ENCODE results near the gene GRAMD1C. TPM values are rescaled to one million over a fixed set of nuclear protein-coding genes. Genes with fewer than 3 reads are reported as not detected.

The GRAMD1C gene
- total and polyA plus RNA-seq, 2 donors (not counting 3 experiments of a cell fraction or from before 2014, with no cell fraction given): 7.0 to 24.0 TPM

GRCh38 chr3:113828600-113828999 is 10.0 kb upstream of the GRAMD1C start:
- intact Hi-C loops (cut with micrococcal nuclease): no loop called here
- TF ChIP-seq MYC (IDR thresholded peaks at IDR 0.05; ENCODE audit: low read depth, low read length) (no peak), GATA2 (IDR thresholded peaks at IDR 0.05; ENCODE audit: insufficient read depth, insufficient read length, low read depth, low read length) (no peak), EZH2 (IDR thresholded peaks at IDR 0.05; ENCODE audit: borderline replicate concordance, low read depth, low read length, severe bottlenecking) (no peak), POLR2A (IDR thresholded peaks at IDR 0.05; ENCODE audit: low read depth, low read length) (no peak), JUN (IDR thresholded peaks at IDR 0.05; ENCODE audit: borderline replicate concordance, insufficient read depth, insufficient read length, low read depth) (no peak), MAX (IDR thresholded peaks at IDR 0.05; ENCODE audit: insufficient read depth, insufficient read length) (no peak), CTCF (IDR thresholded peaks at IDR 0.05; ENCODE audit: extremely low read depth in 1 of 2, insufficient read depth in 1 of 2, low read depth in 1 of 2, low read length in 2 of 2) (no peak)
- FAIRE-seq: no peak

More at GRCh38 chr3:113828600-113828999, 10.0 kb upstream of the GRAMD1C start:
- no peaks in the 10 kb centered on the region for H3K36me3 ChIP-seq (ENCODE audit: control insufficient read depth in 2 of 2, extremely low read depth in 1 of 2, insufficient read depth in 2 of 2, low read length in 2 of 2)
- POLR2A ChIA-PET: no interaction called here
- H3K9ac ChIP-seq (replicated peaks; ENCODE audit: extremely low read depth, insufficient read depth, low read length): no peak overlapping the region
- no peak for DNase-seq (ENCODE audit: low read depth, low spot score)
- no peaks in the 10 kb centered on the region for H4K20me1 ChIP-seq (replicated peaks; ENCODE audit: control insufficient read depth, extremely low read depth, insufficient read depth, low read length)
- H3K4me3 ChIP-seq (replicated peaks in 1 of 3; ENCODE audit: insufficient read depth in 1 of 3, low read depth in 1 of 3, low read length in 3 of 3): no peak overlapping the region
- H3K9me3 ChIP-seq (replicated peaks; ENCODE audit: control insufficient read depth, insufficient read depth, low read length): no peaks in the 10 kb centered on the region
- H2AFZ ChIP-seq (ENCODE audit: low read depth, low read length): no peak overlapping the region
- H3K27me3 ChIP-seq (ENCODE audit: control insufficient read depth in 2 of 2, insufficient read depth in 2 of 2, low read length in 2 of 2): no peaks in the 10 kb centered on the region
- no peaks in the 10 kb centered on the region for H3K79me2 ChIP-seq (ENCODE audit: control insufficient read depth, insufficient read depth, low read length)
- CTCF ChIA-PET: interaction anchor here (2.5 kb wide), 1 partner anchor 10 kb away, joined by 11 read pairs; the partner anchor contains the start of gene GRAMD1C
- dilution Hi-C loops (cut with MboI; ENCODE audit: extremely low pct_ligation_motif_present, low sequenced_read_pairs): no loop called here
- H3K27ac ChIP-seq (ENCODE audit: insufficient read depth, low read depth, low read length): no peak overlapping the region
- BruUV-seq (replicated peaks): no TSS peak
- H3K4me2 ChIP-seq (ENCODE audit: insufficient read depth, low read length): no peak overlapping the region
- no peaks in the 10 kb centered on the region for H3K9me1 ChIP-seq (replicated peaks; ENCODE audit: control insufficient read depth, extremely low read depth, insufficient read depth, low read length)
- peaks cover 26% of the 10 kb centered on the region for H3K4me1 ChIP-seq (ENCODE audit: control insufficient read depth, extremely low read depth, insufficient read depth, low read length)

Measured in endothelial cell of umbilical vein (primary cell).